Upper lobe of right lung (tissue), 1 donor: ENCODE results near the gene ALX1. TPM values are rescaled to one million over a fixed set of nuclear protein-coding genes. Genes with fewer than 3 reads are reported as not detected.

Experiments
- ATAC-seq: fragments of 200-7000 bp; cut with Tn5 transposase; one replicate; pipeline ENCODE4 v1.9.1; 2020; ENCODE audit warnings: mild to moderate bottlenecking, moderate library complexity
- DNase-seq: peaks from one replicate; pipeline ENCODE4 v3.0.0-alpha.2; 2020
- H3K27ac ChIP-seq: fragments of 200-600 bp; one replicate; pipeline ENCODE4 v1.8.0; 2022
- H3K27me3 ChIP-seq: fragments of 200-600 bp; one replicate; pipeline ENCODE4 v1.8.0; 2022; ENCODE audit warnings: mild to moderate bottlenecking
- H3K36me3 ChIP-seq: fragments of 200-600 bp; one replicate; pipeline ENCODE4 v1.8.0; 2022
- H3K4me1 ChIP-seq: fragments of 200-600 bp; one replicate; pipeline ENCODE4 v1.8.0; 2022
- H3K4me3 ChIP-seq: fragments of 200-600 bp; one replicate; pipeline ENCODE4 v1.8.0; 2022; ENCODE audit warnings: mild to moderate bottlenecking
- H3K9me3 ChIP-seq: fragments of 200-600 bp; one replicate; pipeline ENCODE4 v1.8.0; 2022
- CTCF ChIP-seq: fragments of 200-600 bp; IDR thresholded peaks from one replicate; pipeline ENCODE4 v1.8.0; 2022; ENCODE audit warnings: antibody characterized with exemption
- intact Hi-C: fragments of 100-400 bp; cut with DNase I; formaldehyde crosslinking; loops from one replicate; pipeline ENCODE4 v1.11.0; 2022
- total RNA-seq: library from RNA; stranded (reverse); fragmentation: NEBNext Ultra II Directional; extraction: Animal tissue kit (Norgen Biotek cat#: 25700); gene quantifications from one replicate; pipeline ENCODE4 v1.2.1, GENCODE V29; 2021
- donor health status: DM: no; HTN: yes; CAD: no; lungs with severe emphysema.

ALX1 gene
- total RNA-seq, 1 donor from 2014 or later: not detected

- intact Hi-C loops: no loop called here
- no peaks in the 10 kb centered on the region for H3K4me1 ChIP-seq
- H3K4me3 ChIP-seq: no peak overlapping the region
- H3K27me3 ChIP-seq: no peaks in the 10 kb centered on the region
- H3K9me3 ChIP-seq: no peaks in the 10 kb centered on the region
- H3K36me3 ChIP-seq: no peaks in the 10 kb centered on the region
- DNase-seq (no peak), ATAC-seq (no peak)
- TF ChIP-seq CTCF: no peak
- H3K27ac ChIP-seq: no peak overlapping the region
These were observed 19.6 kb upstream of the ALX1 start for GRCh38 chr12:85260447-85260846.

GRCh38 chr12:85260896-85261295, 19.1 kb upstream of the ALX1 start:
- no peaks in the 10 kb centered on the region for H3K36me3 ChIP-seq
- H3K4me1 ChIP-seq: no peaks in the 10 kb centered on the region
- intact Hi-C loops: no loop called here
- H3K27me3 ChIP-seq: no peaks in the 10 kb centered on the region
- ATAC-seq (no peak), DNase-seq (no peak)
- no peak for TF ChIP-seq CTCF
- no peak overlapping the region for H3K27ac ChIP-seq
- no peak overlapping the region for H3K4me3 ChIP-seq
- no peaks in the 10 kb centered on the region for H3K9me3 ChIP-seq

GRCh38 chr12:85266356-85266755, 13.7 kb upstream of the ALX1 start:
- Histone ChIP-seq H3K36me3 (no peaks in the 10 kb centered on the region), H3K27ac (no peak overlapping the region), H3K4me3 (no peak overlapping the region), H3K4me1 (no peaks in the 10 kb centered on the region), H3K9me3 (no peaks in the 10 kb centered on the region), H3K27me3 (no peaks in the 10 kb centered on the region)
- TF ChIP-seq CTCF: no peak
- ATAC-seq (no peak), DNase-seq (no peak)
- intact Hi-C loops: no loop called here

GRCh38 chr12:85273381-85274314, 6.4 kb upstream of the ALX1 start:
- DNase-seq (peak; percentile 55), ATAC-seq (peak; percentile 39)
- H3K9me3 ChIP-seq: no peaks in the 10 kb centered on the region
- no peak overlapping the region for H3K27ac ChIP-seq
- H3K4me3 ChIP-seq: no peak overlapping the region
- TF ChIP-seq CTCF: no peak
- peaks cover 69% of the 10 kb centered on the region for H3K27me3 ChIP-seq
- H3K4me1 ChIP-seq: peaks cover 3% of the 10 kb centered on the region
- intact Hi-C loops: no loop called here
- no peaks in the 10 kb centered on the region for H3K36me3 ChIP-seq

GRCh38 chr12:85274315-85274651, 5.7 kb upstream of the ALX1 start:
- no peak for TF ChIP-seq CTCF
- ATAC-seq (no peak), DNase-seq (no peak)
- Histone ChIP-seq H3K27ac (no peak overlapping the region), H3K27me3 (peaks cover 75% of the 10 kb centered on the region), H3K36me3 (no peaks in the 10 kb centered on the region), H3K4me3 (no peak overlapping the region), H3K4me1 (peaks cover 3% of the 10 kb centered on the region), H3K9me3 (no peaks in the 10 kb centered on the region)
- intact Hi-C loops: no loop called here
